ENCODE measurements around the gene DSCAML1.

Gene DSCAML1, protein sequence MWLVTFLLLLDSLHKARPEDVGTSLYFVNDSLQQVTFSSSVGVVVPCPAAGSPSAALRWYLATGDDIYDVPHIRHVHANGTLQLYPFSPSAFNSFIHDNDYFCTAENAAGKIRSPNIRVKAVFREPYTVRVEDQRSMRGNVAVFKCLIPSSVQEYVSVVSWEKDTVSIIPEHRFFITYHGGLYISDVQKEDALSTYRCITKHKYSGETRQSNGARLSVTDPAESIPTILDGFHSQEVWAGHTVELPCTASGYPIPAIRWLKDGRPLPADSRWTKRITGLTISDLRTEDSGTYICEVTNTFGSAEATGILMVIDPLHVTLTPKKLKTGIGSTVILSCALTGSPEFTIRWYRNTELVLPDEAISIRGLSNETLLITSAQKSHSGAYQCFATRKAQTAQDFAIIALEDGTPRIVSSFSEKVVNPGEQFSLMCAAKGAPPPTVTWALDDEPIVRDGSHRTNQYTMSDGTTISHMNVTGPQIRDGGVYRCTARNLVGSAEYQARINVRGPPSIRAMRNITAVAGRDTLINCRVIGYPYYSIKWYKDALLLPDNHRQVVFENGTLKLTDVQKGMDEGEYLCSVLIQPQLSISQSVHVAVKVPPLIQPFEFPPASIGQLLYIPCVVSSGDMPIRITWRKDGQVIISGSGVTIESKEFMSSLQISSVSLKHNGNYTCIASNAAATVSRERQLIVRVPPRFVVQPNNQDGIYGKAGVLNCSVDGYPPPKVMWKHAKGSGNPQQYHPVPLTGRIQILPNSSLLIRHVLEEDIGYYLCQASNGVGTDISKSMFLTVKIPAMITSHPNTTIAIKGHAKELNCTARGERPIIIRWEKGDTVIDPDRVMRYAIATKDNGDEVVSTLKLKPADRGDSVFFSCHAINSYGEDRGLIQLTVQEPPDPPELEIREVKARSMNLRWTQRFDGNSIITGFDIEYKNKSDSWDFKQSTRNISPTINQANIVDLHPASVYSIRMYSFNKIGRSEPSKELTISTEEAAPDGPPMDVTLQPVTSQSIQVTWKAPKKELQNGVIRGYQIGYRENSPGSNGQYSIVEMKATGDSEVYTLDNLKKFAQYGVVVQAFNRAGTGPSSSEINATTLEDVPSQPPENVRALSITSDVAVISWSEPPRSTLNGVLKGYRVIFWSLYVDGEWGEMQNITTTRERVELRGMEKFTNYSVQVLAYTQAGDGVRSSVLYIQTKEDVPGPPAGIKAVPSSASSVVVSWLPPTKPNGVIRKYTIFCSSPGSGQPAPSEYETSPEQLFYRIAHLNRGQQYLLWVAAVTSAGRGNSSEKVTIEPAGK (N-terminal part only)

DNA sequence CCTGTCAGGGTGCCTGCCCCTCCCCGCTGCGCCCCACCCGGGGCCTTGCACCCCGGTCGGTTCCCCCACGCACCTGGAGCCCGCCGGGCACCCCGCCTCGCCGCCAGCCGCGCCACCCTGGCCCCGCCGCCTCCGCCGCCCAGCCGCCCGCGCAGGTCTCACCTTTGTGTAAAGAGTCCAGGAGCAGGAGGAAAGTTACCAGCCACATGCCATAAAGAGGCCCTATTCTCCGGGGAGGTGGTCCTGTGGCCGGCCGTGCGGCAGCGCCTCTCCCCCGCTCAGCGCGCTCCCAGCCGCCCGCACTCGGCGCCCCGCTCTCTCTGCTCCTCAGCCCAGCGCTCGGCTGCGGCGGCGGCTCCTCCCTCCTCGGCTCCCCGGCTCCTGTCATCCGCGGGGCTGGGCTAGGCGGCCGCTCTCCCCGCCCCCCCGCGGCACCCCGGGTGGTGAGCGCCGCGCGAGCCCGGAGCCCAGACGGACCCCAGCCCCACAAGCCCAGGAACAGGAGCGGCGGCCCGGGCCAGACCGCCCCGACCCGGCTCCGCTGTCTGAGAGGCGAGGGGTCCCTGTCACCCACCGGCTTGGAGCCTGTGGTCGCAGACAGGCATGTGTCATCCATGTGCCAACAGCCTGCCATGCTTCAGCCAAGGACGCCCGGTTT lies at the start of gene DSCAML1:
Gene DSCAML1 (minus strand): TSS at position 345 of the 658 bp plus-strand sequence. CDS start 137 bp downstream, at position 208.
- DNase-seq: peak; percentile 30

DNA sequence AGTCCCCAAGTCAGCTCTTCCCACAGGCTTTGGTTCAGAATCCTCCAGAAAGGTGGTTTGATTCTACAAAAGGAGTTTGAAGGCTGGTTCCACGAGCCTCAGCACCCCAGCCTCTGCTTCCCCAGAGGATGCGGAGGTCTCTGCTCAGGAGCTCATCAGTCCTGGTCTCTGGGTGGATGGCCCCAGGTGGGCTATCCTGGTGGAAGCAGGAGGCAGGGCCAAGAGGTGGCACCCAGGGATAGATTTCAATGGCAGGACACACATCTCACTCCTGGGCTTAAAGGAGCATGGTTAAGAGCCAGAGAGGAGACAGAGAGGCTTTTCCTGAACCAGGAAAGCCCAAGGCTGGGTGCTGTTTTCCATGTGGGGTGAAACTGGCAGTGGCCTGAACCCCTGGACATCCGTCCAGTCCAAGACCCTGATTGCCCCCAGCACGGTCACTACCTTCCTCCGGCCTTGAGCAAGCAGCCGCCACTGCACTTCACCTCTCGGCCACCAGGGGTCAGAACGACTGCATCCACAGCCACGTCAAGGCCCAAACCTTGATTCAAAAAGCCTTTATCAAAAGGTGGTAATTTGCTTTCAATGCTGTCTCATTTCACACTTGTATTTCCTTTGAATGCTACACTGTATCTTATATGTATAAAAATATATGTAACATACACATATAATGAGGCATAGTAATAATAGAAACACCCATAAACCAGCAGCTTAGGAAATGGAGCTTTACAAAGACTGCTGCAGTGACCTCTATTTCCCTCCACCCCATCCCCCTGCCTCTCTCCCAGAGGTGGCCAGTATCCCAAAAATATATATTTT lies 46.9 kb upstream of the DSCAML1 start:
- DNase-seq: peak; percentile 49

DNA sequence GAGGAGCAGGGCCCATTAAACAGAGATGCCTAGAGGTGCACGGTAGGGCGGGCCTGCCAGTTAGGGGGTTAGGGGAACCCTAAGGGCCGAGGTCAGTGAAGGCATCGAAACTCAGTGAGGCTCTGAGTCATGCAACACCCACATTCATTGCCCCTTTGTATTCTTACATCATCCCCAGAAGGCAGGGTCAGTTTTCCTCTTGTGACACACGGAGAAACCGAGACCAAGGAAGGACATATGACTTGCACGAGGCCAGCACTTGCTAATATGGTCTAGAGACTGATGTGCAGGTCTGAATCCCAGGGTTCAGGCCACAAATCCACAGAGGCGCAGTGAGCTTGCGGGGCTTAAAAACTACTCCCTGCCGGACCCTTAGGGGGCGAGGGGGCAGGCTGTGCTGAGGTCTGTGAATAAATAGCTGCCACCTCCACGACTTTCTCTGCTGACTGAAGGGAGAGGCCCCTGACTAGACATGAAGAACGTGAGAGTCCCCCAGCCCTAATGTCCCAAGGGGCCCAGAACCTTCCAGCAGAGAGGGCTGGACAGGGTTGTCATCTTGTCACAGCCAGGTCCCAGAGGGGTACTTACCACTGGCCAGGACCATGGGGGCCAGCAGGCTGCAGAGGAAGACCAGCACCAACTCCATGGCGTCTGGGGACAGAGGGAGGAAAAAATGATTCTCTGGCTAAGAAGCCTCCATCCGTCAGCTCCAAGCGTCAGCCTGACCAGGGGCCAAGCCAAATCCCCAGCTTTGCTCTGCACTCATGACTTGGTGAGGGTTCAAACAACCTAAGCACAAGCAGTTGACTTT lies 45.3 kb upstream of the DSCAML1 start:
- no peak for DNase-seq

DNA sequence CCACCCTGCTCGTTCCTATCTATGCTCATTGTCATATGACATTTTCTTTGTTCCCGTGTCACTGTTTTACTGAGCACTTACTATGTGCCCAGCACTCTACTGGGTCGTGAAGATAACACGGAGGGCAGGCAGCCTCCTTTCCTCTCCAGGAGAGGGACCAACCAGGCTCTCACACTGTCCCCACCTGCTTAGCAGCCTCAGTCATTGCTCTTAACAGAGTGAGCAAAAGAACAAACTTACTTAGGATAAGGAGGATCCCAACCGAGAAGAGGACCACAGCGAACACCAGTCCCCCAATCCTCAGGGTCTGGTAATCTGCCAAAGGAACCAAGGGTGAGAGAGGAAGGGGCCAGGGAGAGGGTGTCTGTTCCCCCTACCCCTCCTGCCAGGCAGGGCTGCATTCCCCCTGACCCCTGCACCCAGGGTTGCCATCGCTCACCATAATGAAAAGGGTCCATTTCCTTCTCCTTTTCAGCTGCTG lies 44.6 kb upstream of the DSCAML1 start:
- DNase-seq: no peak

DNA sequence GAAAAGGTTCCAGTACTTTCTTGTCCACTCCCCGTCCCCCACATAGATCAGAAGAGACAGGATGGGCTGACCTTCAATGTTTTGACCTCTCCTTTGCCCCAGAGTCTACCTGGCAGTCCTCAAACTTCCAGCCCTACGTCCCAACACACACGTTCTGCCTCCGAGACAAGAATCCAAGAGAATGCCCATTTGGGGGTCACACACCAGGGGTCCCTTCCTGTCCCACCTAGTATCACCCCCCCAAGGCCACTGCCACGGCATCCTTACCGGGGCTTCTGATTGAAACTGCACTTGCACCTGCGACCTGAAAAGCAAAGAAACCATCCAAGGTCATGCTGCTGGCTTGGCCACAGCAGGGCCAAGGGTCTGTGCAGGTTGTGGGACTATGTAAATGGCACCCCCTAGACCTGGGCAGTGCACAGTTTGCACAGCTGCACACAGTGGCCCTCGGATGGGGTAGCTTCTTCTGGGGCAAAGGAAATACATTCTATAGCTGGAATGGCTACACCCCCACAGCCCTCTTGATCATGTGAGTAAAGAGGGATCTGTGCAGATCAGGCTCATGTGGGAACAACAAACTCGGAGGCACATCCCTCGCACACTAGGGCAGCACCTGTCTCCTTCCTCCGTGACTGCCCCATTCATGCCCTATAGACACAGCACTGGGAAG lies 44.0 kb upstream of the DSCAML1 start:
- DNase-seq: no peak

DNA sequence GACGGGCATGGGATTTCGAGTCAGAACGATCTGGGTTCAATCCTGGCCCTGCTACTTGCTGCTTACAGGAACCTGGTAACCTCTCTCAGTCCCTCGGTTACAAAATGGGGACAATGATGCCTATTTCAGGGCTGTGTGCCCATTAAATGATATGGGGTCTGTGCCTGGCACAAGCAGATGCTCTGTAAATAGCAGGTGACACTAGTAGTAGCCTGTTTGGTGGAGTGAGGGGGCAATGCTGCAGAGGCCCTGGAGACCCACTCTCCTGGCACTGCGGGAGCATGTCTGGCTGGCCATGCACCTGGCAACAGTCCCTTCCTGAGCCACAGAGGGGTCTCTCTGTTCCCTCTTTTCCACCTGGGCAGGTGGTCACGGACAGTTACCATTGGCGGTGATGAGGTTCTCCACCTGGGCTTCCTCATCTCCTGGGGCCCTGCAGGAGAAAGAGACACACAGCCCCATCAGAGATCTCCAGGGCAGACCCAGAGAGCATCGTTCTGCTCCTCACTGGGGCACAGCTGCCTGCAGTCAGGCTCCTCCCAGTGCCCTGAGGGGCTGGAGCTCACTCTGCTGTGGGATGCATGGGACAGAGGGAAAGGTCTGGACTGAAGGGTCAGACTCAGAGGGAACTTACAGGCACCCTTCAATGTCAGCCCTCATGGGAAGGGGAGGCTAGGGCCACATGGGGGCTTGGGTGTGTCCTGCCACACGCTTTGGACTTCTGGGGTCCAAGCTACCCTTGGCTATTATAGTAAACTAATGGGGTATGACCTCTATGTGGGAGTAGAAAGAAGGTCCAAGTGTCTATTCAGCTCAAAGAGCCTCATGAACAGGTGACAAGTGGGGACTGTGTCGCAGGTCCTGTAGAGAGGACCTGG lies 43.2 kb upstream of the DSCAML1 start:
- DNase-seq: no peak

DNA sequence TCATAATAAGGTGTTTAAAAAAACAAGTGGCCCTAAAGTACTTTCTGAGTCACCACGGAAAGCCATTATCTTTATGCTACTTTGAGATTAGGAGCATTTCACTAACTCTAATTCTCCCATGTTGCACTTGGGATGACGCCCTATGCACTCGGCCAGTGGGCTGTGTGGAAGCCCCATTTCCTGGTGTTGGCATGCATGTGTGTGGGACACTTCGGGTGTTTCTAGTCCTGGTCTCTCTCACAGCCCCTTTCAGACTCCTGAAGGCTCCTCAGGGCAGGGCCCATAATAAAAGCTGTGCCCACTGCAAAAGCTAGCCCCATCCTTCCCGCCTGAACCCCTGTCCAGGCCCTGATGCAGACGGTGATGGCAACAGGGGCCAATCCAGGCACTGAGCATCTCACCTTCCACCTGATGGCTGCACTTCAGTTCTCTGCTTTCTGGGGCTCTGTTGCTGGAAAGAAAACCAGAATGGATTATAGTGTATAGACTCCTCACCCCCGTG lies 42.4 kb upstream of the DSCAML1 start:
- no peak for DNase-seq

DNA sequence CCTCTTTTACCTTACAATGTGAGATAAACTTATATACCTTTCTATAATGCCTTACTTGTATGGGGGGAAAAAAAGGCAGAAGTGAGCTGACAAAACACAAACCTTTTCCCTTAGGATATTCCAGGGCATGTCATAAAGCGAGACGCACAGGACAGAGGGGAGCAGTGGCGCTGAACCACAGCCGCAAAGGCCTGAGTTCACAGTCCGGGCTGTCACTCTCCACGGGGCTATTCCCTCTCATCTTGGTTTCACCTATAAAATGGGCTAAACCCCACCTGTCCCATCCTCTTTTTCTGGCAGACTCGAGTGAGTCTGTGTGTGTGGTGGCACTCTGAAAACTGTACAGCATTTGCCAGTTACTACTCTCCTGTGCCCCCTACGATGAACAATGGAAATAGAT lies 41.9 kb upstream of the DSCAML1 start:
- no peak for DNase-seq

DNA sequence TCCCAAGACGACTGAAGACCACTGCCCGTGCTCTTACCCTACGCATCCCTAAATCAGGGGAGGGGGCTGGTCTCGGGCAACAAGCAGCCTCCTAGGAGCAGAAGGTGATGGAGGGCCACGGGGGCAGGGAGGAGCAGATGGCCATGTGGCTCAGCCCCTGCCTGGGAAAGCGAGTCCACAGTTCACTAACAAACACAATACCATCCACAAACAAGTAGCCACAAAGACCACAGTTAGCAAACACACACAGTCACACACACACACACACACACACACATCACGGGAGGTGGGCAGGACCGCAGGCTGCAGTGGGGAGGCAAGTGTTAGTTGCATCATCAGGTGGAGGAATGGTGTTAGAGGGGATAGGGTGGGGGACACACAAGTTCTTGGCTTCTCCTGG lies 40.8 kb upstream of the DSCAML1 start:
- DNase-seq: no peak

DNA sequence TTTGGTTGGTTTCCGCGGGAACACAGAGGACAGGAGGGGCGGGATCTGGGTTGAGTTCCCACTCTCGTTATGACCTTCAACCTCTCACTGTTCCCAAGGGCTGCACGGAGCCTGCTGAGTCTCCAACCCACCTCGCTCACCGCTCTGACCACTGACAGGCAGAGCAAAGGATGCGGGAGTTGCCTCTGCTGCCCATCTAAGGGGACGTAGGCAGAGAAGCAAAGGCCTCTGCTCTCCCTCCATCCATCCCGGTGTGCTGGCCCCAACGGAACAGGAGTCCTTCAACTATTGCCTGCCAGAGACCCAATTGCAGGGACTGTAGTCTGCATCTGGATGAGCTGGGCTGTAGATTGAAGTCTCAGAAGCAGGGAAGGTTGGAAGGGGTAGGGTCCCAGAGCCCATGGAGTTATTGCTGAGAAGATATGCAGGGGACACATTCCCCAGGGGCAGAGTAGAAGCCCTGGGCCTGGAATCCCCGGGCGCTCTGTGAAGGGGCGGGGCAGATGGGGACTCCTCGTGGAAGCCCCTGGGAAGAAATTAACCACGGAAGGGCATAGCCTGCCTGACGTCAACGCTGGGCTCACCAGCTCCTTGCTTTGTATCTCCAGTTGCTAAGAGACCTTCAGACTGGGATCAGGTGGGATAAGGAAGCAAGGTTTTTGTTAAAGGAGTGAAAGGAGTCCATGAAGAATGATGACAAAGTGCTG lies 40.2 kb upstream of the DSCAML1 start:
- no peak for DNase-seq

DNA sequence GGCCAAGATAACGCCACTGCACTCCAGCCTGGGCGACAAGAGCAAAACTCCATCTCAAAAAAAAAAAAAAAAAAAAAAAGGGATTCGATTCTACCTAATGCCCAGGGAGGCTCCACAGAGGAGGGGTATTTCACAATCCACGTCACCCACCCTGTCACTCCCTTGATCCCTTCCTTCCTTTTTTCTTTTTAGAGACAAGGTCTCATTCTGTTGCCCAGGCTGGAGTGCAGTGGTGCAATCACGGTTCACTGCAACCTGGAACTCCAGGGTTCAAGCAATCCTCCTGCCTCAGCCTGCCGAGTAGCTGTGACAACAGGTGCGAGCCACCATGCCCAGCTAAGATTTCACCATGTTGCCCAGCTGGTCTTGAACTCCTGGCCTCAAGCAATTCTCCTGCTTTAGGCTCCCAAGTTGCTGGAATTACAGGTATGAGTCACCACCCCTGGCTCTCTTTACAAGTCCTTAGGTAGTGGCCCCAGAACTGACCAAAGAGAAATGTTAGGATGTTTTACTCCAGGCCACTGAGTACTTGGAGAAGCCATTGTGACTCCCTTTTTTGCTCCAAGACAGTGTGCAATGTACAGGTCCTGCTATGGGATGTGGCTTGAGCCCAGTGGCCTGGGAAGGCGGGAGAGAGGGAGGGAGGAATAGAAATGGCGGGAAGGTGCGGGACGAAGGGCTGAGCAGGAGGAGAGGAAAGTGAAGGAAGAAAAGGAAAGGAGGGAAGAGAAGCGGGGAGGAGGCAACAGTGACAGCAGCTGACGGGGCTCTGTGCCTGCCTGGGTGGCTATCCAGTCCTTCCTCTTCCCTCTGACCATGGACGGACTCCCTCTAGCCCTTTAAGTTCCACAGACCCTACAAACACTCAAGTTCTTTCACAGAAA lies 39.3 kb upstream of the DSCAML1 start:
- DNase-seq: no peak

DNA sequence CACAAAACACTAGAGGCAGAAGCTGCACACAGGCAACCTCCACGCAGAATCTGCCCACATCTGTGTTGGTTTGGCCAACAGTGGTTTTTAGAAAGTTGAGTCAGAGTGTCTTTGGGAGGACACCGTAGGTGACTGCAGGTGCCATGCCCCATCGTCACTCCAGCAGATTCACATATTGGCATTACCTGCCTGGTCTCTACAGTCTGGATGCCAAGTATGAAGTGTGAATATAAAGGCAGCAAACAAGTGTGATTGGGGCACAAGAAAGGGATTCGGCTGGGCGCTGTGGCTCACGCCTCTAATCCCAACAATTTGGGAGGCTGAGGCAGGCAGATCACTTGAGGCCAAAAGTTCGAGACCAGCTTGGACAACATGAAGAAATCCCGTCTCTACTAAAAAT lies 38.6 kb upstream of the DSCAML1 start:
- DNase-seq: no peak

DNA sequence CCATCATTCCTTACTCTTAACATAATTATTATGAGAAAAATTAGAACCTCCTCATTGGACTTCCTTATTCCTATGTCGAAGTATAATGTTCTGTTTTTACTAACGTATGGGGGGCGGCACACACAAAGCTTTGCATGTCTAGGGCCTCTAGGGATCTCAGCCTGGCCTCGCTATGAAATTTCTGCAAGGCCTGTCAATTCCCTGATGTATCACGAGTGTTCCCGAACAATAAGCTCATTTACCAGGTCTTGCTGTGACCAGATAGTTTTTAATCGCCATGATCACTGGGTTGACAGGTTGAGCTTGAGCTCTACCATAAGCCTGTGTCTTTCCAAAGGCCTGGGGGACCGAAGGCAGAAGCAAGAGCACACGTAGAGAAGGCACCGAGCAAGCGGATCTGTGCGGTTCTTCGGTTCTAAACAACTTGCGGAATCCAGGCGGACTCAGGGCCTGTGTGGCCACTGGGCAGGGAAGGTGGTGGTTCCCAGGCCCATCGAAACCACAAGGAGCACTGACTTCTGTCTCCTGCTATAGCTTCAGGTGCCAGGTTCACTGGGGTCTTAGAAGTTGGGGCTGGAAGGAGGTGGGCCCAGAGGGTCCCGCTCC lies 37.9 kb upstream of the DSCAML1 start:
- DNase-seq: no peak

DNA sequence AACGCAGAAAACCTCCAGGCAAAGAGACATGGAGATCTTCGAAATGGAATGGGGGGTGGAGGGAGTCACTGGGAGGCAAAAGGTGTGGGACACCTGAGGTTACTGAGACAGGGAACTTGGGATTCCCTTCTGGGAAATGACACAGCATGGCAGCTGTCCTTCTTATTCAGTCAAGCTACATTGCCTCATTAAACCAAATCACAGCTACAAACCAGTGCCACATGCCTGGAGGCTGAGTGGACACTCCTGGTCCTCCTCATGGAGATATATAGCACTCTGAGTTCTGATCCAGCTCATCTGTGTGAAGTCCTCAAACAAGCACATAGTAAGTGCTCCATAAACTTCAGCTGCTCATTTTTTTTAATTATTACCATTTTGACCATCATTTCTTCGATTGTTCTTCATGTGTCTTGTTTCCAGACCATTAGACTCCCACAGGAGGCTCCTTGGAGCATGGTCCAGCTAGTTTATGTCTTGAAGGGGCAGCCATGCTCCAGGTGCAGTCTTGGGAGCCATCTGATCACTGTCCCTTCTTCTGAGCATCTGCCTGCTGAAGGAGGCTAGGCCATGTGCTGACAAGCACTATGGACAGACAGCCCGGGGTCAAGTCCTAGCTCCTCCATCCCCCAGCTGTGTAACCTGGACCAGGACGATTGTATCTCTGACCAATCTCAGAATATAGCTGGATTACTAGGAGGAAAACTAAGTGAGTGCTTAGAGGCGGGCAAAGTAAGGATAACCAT lies 37.2 kb upstream of the DSCAML1 start:
- no peak for DNase-seq

DNA sequence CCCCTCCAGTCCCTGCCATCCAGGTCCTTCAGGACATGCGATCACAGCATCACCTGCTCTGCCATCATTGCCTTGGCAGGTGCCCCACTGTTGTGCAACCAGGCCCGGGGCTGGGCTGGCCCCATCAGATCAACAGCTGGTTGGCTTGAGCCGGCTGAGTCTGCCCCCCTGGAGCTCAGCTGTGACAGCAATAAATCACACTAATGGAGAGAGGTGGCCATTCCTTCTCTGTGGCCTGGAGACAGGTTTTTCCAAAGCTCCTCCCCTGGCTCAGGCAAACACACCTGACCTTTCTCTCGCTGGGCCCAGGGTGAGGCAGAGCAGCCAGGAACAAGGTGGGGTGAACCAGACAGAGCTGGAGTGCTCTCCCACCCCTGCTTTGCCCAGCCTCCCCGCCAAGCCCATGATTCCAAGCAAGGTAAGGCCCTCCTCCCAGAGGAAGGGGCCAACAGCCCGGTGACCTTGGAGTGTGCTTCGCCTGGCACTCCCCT lies 36.4 kb upstream of the DSCAML1 start:
- DNase-seq: peak; percentile 96

DNA sequence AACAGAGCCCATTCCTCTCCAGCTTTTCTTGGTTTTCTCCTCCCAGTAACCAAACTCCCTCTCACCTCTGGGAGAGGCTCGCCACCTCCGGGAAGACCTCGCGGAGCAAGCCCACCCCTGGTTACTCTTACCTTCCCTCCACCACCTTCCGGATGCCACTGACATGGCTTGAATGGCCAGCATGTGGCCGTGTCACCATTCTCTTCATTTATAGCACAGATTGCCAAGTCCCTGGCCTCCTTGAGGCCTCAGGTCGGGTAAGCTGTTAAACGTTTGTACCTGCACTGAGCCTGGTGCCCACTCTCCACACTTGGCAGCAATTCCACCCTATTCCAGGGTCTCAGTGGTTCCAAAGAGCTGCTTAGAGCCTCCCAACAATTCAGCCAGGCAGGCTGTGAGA lies 35.5 kb upstream of the DSCAML1 start:
- DNase-seq: no peak

All from COR-L47 (cell line).